SK-N-SH treated with all-trans-retinoic acid at 6 μM for 48 hours (cell line): ENCODE data around the gene DUXA.
"Not testable (repeated sequence)": the region's sequence is repeated elsewhere in the genome, so short reads cannot be mapped to it uniquely, and the experiment has no call there.

Source experiments
- ATAC-seq: fragments of 200-7000 bp; cut with Tn5 transposase; 3 replicates; pipeline ENCODE4 v1.9.1; 2020; ENCODE audit warnings: mild to moderate bottlenecking, moderate library complexity
- ARNTL ChIP-seq: fragments of 450-650 bp; formaldehyde crosslinking; IDR thresholded peaks from 2 replicates; pipeline ENCODE4 v1.5.0; 2020; ENCODE audit warnings: low read depth, mild to moderate bottlenecking, moderate library complexity, borderline replicate concordance
- CSDC2 ChIP-seq: fragments of 250-450 bp; sonication (Bioruptor Pico); IDR thresholded peaks from 2 replicates; pipeline ENCODE4 v1.5.0; 2020; ENCODE audit warnings: mild to moderate bottlenecking, moderate library complexity
- ESRRG ChIP-seq: fragments of 250-450 bp; sonication (Bioruptor Pico); IDR thresholded peaks from 2 replicates; pipeline ENCODE4 v1.6.1; 2021; ENCODE audit warnings: mild to moderate bottlenecking
- GLIS3 ChIP-seq: fragments of 250-450 bp; sonication (Bioruptor Pico); IDR thresholded peaks from 2 replicates; pipeline ENCODE4 v1.5.0; 2020; ENCODE audit warnings: mild to moderate bottlenecking, moderate library complexity
- ISL1 ChIP-seq: fragments of 250-450 bp; sonication (Bioruptor Pico); IDR thresholded peaks from 2 replicates; pipeline ENCODE4 v2.1.2; 2022; ENCODE audit warnings: mild to moderate bottlenecking, moderate library complexity
- OSR1 ChIP-seq: fragments of 250-450 bp; sonication (Bioruptor Pico); IDR thresholded peaks from 2 replicates; pipeline ENCODE4 v1.8.0; 2022; ENCODE audit warnings: moderate library complexity, mild to moderate bottlenecking, inconsistent platforms
- PATZ1 ChIP-seq: fragments of 250-450 bp; sonication (Bioruptor Pico); IDR thresholded peaks from 2 replicates; pipeline ENCODE4 v1.8.0; 2020; ENCODE audit warnings: mild to moderate bottlenecking, moderate library complexity, borderline replicate concordance
- POU6F1 ChIP-seq: fragments of 250-450 bp; sonication (Bioruptor Pico); IDR thresholded peaks from 2 replicates; pipeline ENCODE4 v1.8.0; 2021; ENCODE audit warnings: low read depth, mild to moderate bottlenecking, moderate library complexity, borderline replicate concordance
- PPARA ChIP-seq: fragments of 250-450 bp; sonication (Bioruptor Pico); IDR thresholded peaks from 2 replicates; pipeline ENCODE4 v1.5.0; 2020; ENCODE audit warnings: mild to moderate bottlenecking, borderline replicate concordance
- RARB ChIP-seq: fragments of 250-450 bp; sonication (Bioruptor Pico); IDR thresholded peaks from 2 replicates; pipeline ENCODE4 v1.8.0; 2021; ENCODE audit warnings: mild to moderate bottlenecking, moderate library complexity
- SNAI2 ChIP-seq: fragments of 250-450 bp; sonication (Bioruptor Pico); IDR thresholded peaks from 2 replicates; pipeline ENCODE4 v1.5.0; 2020; ENCODE audit warnings: mild to moderate bottlenecking, moderate library complexity
- TCF4 ChIP-seq: fragments of 250-450 bp; sonication (Bioruptor Pico); IDR thresholded peaks from 2 replicates; pipeline ENCODE4 v1.8.0; 2021; ENCODE audit warnings: mild to moderate bottlenecking, moderate library complexity, borderline replicate concordance
- TOX ChIP-seq: fragments of 250-450 bp; sonication (Bioruptor Pico); IDR thresholded peaks from 2 replicates; pipeline ENCODE4 v1.8.0; 2021; ENCODE audit warnings: mild to moderate bottlenecking, moderate library complexity, borderline replicate concordance
- ZC3H10 ChIP-seq: fragments of 250-450 bp; sonication (Bioruptor Pico); IDR thresholded peaks from 2 replicates; pipeline ENCODE4 v1.5.1; 2021; ENCODE audit warnings: mild to moderate bottlenecking, moderate library complexity
- ZFP3 ChIP-seq: fragments of 250-450 bp; sonication (Bioruptor Pico); IDR thresholded peaks from 2 replicates; pipeline ENCODE4 v1.5.0; 2020; ENCODE audit warnings: mild to moderate bottlenecking, moderate library complexity
- ZFP30 ChIP-seq: fragments of 450-650 bp; formaldehyde crosslinking; IDR thresholded peaks from 2 replicates; pipeline ENCODE4 v1.5.0; 2022; ENCODE audit warnings: mild to moderate bottlenecking, moderate library complexity
- ZNF565 ChIP-seq: fragments of 450-650 bp; formaldehyde crosslinking; conservative IDR thresholded peaks from 2 replicates; pipeline ENCODE4 v1.5.0; 2020; ENCODE audit warnings: low read depth, mild to moderate bottlenecking, moderate library complexity
- ZNF8 ChIP-seq: fragments of 450-650 bp; formaldehyde crosslinking; IDR thresholded peaks from 2 replicates; pipeline ENCODE4 v1.5.0; 2020; ENCODE audit warnings: mild to moderate bottlenecking, moderate library complexity
- TF ChIP-seq, protein P1 (sequence below): fragments of 250-450 bp; sonication (Bioruptor Pico); IDR thresholded peaks from 2 replicates; pipeline ENCODE4 v1.5.0; 2020; ENCODE audit warnings: mild to moderate bottlenecking, moderate library complexity
- TF ChIP-seq, protein P2 (sequence below): fragments of 250-450 bp; sonication (Bioruptor Pico); IDR thresholded peaks from 2 replicates; pipeline ENCODE4 v1.5.1; 2021; ENCODE audit warnings: mild to moderate bottlenecking, moderate library complexity

Gene DUXA

DNA sequence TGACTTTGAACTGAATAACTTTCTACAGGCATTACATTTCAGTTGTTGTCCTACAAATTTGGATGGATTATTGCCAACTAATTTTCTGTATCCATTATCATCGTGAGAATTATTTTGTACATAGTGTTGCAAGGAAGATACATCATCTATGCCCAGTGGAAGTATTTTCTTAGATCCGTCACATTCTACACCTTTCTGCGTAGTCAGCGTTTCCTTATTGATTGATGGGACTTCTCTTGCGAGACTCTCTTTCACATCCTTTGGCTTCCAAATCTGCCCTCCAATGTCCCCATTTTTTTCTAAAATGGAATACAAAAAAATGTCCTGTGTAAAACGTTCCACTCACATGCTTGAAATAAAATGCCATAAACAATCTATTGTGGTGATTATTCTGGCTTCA, 31.5 kb downstream of the DUXA start:
- TF ChIP-seq TCF4 (CRISPR knock-in tag) (no peak), ZNF8 (no peak), SNAI2 (CRISPR knock-in tag) (no peak), ZC3H10 (no peak), PPARA (CRISPR knock-in tag) (no peak), ESRRG (CRISPR knock-in tag) (no peak), OSR1 (CRISPR knock-in tag) (no peak), ARNTL (no peak), POU6F1 (no peak), GLIS3 (CRISPR knock-in tag) (no peak)
- TF ChIP-seq, protein P1, sequence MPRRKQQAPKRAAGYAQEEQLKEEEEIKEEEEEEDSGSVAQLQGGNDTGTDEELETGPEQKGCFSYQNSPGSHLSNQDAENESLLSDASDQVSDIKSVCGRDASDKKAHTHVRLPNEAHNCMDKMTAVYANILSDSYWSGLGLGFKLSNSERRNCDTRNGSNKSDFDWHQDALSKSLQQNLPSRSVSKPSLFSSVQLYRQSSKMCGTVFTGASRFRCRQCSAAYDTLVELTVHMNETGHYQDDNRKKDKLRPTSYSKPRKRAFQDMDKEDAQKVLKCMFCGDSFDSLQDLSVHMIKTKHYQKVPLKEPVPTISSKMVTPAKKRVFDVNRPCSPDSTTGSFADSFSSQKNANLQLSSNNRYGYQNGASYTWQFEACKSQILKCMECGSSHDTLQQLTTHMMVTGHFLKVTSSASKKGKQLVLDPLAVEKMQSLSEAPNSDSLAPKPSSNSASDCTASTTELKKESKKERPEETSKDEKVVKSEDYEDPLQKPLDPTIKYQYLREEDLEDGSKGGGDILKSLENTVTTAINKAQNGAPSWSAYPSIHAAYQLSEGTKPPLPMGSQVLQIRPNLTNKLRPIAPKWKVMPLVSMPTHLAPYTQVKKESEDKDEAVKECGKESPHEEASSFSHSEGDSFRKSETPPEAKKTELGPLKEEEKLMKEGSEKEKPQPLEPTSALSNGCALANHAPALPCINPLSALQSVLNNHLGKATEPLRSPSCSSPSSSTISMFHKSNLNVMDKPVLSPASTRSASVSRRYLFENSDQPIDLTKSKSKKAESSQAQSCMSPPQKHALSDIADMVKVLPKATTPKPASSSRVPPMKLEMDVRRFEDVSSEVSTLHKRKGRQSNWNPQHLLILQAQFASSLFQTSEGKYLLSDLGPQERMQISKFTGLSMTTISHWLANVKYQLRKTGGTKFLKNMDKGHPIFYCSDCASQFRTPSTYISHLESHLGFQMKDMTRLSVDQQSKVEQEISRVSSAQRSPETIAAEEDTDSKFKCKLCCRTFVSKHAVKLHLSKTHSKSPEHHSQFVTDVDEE: no peak
- TF ChIP-seq, protein P2, sequence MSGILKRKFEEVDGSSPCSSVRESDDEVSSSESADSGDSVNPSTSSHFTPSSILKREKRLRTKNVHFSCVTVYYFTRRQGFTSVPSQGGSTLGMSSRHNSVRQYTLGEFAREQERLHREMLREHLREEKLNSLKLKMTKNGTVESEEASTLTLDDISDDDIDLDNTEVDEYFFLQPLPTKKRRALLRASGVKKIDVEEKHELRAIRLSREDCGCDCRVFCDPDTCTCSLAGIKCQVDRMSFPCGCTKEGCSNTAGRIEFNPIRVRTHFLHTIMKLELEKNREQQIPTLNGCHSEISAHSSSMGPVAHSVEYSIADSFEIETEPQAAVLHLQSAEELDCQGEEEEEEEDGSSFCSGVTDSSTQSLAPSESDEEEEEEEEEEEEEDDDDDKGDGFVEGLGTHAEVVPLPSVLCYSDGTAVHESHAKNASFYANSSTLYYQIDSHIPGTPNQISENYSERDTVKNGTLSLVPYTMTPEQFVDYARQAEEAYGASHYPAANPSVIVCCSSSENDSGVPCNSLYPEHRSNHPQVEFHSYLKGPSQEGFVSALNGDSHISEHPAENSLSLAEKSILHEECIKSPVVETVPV (CRISPR knock-in tag): no peak
- ATAC-seq: no peak

DNA sequence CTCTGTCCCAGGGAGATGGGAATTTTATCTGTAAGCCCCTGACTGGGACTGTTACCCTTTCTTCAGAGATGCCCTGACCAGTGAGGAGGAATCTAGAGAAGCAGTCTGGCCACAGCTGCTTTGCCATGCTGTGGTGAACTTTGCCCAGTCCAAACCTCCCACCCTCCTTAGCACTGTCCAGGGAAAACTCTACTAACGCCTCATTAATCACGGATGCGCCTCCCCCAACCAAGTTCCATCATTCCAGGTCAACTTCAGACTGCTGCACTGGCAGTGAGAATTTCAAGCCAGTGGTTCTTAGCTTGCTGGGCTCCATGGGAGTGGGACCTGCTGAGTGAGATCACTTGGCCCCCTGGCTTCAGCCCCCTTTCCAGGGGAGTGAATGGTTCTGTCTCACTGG, 39.9 kb downstream of the DUXA start:
- not testable (repeated sequence) for ATAC-seq

DNA sequence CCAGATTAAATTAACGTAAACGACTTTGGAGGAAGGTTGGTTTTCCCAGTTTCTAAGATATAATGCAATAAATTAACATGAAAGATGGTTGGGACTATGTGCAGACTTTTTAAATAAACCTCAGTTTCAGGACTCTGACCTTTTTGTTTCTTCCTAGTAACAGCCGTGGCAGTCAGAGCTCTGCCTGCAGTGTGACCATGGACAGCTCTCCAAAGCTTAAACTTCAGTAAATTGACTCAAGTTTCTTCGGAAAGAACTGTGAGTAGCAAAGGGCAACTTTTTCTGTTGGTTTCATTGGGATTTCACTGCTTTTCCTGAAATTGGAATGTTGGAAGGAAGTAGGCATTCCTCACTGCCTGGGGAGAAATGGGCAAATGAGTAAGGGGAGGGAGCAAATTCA, 43.4 kb downstream of the DUXA start:
- no peak for TF ChIP-seq PATZ1 (CRISPR knock-in tag)
- TF ChIP-seq ISL1 (CRISPR knock-in tag): no peak
- TF ChIP-seq, protein P2 (CRISPR knock-in tag): no peak
- no peak for TF ChIP-seq ZFP3 (CRISPR knock-in tag)
- no peak for TF ChIP-seq TCF4 (CRISPR knock-in tag)
- TF ChIP-seq CSDC2 (CRISPR knock-in tag): no peak
- no peak for TF ChIP-seq POU6F1
- no peak for TF ChIP-seq ZC3H10
- no peak for TF ChIP-seq ZFP30
- TF ChIP-seq OSR1 (CRISPR knock-in tag): no peak
- TF ChIP-seq ZNF565 (CRISPR knock-in tag): no peak
- no peak for TF ChIP-seq ZNF8
- TF ChIP-seq TOX (CRISPR knock-in tag): no peak
- no peak for TF ChIP-seq ESRRG (CRISPR knock-in tag)
- TF ChIP-seq, protein P1: no peak
- no peak for TF ChIP-seq RARB
- ATAC-seq: no peak
